HT-29 (cell line): ENCODE measurements around the gene BPTF. TPM values are rescaled to one million over a fixed set of nuclear protein-coding genes. Genes with fewer than 3 reads are reported as not detected.
"Not testable (repeated sequence)": the region's sequence is repeated elsewhere in the genome, so short reads cannot be mapped to it uniquely, and the experiment has no call there.

Source experiments
- DNase-seq: peaks from one replicate; pipeline ENCODE4 v3.0.0-alpha.2; 2015; ENCODE audit warnings: low spot score
- total RNA-seq: library from RNA; depleted of rRNA; stranded (reverse); fragments of >200 nt; shearing (Covaris generic); gene quantifications from 2 replicates; pipeline ENCODE4 v1.2.3, GENCODE V29; 2014

BPTF gene
- total RNA-seq, 1 experiment from 2014 or later, result 70.6 TPM

GRCh38 chr17:67833134-67833533 lies 7.8 kb downstream of the BPTF start:
- DNase-seq, result no peak

- no peak for DNase-seq
Observed at GRCh38 chr17:67833946-67834631, 8.8 kb downstream of the BPTF start.

DNA sequence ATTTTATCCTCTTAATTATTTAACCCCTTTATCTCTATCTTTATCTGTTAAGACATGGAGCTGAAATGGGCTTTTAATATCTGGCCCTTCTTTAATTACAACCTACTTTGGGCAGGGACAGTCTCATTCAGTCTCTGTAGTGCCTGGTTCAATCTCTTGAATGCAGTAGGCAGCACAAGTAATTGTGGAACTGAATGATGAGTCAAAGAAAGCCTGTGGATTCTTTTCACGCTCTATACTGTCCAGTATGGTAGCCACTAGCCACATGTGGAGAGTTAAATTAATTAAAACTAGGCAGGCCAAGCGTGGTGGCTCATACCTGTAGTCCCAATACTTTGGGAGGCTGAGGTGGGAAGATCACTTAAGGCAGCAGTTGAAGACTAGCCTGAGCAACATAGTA lies 9.3 kb downstream of the BPTF start:
- no peak for DNase-seq

DNA sequence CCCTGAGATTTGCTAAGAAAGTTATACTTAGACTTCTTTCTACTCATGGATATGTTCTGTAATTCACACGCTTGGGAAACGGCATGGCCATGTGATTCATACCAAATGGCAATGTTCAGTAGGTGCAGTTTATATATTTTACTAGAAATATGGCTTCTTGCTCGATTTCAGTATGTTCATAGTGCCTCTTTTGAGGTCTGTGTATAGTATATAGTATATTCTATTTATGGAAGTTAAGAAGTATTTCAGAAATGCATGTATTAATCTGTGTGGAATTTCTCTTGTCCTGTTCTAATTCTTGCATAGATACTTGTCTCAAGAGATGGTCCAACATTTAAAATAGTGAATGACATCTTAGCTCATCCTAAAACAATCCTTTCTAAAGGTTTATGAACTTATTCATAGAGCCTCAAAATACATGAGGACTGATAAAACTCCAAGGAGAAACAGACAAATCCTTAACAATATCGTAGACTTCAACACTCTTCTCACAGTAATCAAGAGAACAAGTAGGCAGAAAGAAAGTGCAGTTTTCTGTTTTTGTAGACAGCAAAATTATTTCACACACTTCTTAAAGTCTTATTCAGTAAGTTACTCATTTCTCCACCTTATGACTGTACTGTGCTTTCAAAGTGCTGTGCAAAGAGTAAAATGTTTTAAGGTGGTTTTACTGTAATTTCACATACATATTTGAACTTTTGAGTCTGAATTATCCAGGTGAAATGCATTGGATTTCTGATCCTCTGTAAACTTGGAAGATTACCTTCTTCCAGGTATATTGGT lies 11.1 kb downstream of the BPTF start:
- DNase-seq, result no peak

- DNase-seq, result no peak
Observed at GRCh38 chr17:67837965-67838364, 12.7 kb downstream of the BPTF start.

DNA sequence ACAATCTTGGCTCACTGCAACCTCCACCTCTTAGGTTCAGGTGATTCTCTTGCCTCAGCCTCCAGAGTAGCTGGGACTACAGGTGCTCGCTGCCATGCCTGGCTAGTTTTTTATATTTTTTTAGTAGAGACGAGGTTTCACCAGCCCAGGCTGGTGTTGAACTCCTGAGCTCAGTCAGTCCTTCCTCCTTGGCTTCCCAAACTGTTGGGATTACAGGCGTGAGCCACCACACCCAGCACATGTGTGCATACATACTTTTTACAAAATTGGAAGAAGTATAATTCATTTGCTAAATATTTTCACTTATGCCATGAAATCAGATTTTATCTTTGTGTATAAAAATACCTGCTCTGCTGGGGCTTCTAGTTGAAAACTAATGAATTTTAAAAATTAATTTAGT lies 13.2 kb downstream of the BPTF start:
- DNase-seq, result no peak

DNA sequence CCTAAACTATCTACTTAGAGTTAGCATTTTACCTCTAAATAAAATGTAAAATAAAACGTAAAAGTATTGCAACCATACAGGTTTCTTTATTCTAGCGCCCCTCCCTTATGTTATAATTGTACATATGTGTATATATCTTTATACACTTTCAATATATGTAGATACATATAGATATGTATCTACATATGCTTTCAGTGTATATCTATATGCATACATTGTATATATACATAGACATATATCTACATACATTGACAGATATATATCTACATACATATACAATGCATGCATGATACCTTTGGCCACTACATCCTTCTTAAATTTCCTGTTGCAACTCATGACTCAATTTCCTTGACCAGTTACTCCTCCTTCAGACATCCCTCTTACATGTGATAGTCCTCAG lies 16.7 kb downstream of the BPTF start:
- DNase-seq, result no peak

DNA sequence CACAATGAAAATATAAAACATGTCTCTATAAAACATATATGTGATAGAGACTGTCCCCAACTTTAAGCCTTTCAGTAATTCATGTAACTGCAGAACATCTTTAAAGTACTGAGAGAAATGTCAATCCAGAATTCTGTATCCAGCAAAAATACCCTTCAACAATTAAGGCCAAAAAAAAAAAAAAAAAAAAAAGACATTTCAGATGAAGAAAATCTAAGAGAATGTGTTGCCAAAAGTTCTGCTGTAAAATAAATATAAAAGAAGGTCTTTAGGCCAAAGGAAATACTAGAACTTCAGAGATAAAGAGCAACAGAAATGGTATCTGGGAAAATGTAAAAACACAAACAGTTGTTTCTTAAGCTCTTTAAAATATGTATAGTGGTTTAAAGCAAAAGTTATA lies 17.3 kb downstream of the BPTF start:
- no peak for DNase-seq

GRCh38 chr17:67845374-67845773 lies 20.1 kb downstream of the BPTF start:
- DNase-seq, result no peak

DNA sequence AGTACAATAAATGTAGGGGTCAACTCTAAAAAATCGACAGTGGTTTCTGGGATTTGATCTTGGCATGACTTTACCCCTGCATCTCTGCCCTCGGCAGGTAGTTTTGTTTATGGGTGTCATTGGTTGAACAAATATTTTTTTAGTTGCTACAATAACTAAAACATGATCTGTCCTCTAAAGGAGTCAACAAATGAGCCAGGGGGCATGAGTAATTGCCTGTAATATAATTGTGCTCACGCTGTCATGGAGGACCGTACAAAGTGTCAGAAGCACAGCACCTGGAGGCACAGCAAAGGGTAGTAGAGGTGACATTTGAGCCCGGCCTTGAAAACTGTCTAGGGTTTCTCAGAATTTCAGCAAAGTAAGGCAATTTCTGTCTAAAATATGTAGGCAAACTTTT lies 22.9 kb downstream of the BPTF start:
- not testable (repeated sequence) for DNase-seq

DNA sequence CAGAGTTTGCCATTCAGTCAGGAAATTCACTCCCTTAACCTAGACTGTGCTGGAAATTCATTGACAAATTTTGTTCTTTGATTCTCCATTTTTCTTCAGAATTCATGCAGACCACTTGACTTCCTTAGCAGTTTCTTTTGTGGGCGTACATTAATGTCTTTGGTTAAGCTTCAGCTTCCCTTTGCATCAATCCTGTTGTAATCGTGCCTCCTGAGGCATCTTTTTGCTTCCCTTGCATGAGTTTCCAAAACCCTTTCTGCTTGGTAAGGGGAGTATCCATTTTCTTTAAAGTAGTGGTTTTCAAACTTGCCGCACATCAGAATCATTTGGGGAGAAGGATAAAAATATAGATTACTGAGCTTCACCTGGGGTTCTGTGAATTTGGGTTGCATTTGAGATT lies 23.5 kb downstream of the BPTF start:
- not testable (repeated sequence) for DNase-seq

DNA sequence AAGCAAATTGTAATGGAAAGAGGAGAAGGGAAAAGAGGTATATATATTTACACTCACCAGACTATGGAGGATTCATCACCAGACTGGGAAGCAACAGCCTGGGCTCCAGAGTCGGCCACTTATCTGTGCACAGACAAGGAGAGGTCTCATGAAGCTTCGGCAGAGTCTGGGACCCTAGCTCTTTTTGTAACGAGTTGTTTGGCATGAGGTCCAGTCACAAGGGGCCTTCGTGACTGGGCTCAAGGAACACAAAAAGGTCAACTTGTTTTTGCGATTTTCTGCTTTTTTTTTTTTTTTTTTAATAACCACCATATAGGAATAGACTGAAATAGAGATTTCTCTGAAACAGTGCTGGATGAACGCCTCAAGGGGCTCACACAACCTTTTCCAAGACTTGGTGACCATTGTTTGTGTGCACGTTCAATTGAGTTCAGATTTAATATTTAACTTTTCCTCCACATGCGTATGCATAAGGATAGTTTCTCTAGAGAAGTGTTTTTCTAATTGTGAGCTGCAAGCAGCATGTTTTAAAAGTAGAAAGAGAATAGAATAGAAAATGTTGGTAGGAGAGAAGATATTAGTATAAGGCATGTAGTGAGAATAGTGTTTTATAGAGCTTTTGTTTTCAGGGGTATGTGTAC lies 25.8 kb downstream of the BPTF start:
- DNase-seq, result no peak

DNA sequence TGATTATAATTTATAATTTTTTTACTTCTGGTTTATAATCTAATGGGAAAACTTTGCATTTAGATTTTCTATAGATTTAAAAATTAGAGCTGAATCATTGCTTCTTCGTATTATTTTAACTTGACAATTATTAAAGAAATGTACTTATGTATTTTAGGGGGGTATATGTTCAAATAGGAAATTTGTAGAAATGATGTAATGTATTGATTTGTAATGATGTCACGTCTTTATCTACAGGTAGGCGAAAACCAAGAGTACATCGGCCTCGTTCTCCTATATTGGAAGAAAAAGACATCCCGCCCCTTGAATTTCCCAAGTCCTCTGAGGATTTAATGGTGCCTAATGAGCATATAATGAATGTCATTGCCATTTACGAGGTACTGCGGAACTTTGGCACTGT lies 28.4 kb downstream of the BPTF start:
- DNase-seq, result no peak

- no peak for DNase-seq
Observed at GRCh38 chr17:67854378-67854777, 29.1 kb downstream of the BPTF start.

GRCh38 chr17:67855504-67856324 lies 30.4 kb downstream of the BPTF start:
- DNase-seq, result no peak

DNA sequence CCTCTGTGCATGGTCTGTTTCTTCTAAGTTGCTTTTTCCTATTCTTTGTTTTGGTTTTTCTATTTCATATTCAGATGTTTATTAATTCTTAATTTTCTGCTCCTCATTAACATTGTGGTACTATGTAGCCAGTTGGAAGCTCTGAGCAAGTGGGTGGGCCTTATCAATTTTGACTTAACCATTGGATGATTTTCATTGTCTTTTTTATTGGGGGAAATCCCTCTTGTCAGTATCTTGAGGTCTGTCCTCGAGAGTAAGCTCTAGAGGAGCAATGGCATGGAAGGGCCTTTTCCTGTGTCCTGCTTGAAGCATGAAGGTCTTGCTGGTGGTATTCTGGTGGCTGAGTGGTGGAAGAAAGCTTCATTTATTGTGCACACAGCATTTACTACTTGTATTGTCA lies 31.1 kb downstream of the BPTF start:
- not testable (repeated sequence) for DNase-seq

- no peak for DNase-seq
Observed at GRCh38 chr17:67862614-67863217, 37.4 kb downstream of the BPTF start.

DNA sequence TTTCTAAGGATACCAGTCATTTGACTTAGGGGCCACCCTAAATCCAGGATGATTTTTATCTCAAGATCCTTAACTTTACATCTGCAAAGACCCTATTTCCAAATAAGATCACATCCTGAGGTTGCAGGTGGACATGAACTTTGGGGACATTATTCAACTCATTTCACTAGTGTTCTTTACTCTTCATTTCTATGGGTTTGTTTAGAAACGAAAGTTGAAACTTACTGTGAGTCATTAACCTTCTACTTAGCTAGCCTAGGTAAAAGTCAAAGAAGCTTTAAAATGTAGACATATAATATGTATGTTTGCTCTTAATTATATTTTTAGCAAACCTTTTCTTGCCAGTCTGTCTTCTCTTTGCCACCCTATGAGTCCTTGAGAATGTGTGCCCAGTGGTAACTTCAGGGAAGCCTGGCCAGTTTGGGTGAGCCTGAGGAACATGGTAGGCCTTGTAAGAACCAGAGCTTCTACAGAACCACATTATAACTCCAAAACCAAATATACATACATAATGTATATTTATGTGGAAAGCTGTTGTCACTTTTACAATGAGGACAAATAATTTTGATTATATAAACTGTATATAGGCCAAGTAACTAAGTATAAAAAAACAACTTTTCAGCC lies 38.4 kb downstream of the BPTF start:
- no peak for DNase-seq

DNA sequence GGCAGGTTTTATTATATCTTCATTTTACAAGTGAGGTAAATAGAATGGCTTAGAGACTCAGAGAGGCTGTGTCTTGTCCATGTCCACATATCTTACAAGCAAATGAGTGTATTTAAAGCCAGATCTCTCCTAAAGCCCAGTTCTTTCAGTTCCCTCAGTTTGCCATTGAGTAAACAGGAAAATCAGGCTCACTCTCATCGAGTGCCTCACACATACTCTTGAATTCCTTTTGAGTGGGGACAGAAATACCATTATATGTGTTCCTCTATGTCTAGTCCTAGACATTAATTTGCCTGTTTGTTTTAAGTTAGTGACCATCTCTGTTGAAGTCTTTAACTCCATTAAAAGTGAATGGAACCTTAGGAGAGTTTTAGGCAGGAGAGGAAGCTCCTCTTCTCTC lies 40.1 kb downstream of the BPTF start:
- DNase-seq, result no peak

DNA sequence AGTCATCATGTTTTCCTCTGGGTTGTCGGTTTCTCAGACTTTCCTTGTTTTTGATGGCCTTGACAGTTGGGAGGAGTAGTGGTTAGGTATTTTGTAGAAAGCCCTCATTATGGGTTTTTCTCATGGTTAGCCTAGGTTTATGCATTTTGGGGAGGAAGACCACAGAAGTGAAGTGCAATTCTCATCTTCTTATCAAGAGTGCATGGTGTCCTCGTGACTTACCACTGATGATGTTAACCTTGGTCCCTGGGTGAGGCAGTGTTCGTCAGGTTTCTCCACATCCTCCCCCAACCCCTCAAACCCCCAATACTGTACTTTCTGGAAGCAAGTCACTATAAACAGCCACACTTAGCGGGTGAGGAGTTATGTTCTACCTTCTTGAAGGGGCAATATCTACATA lies 42.3 kb downstream of the BPTF start:
- DNase-seq, result no peak

- no peak for DNase-seq
Observed at GRCh38 chr17:67868176-67868575, 42.9 kb downstream of the BPTF start.
